HUDEP-2 (cell line): ENCODE results near the gene SHLD2.
"Not testable (repeated sequence)": the region's sequence is repeated elsewhere in the genome, so short reads cannot be mapped to it uniquely, and the experiment has no call there.

ENCODE experiments used
- DNase-seq, 76 experiments: peaks; one replicate each; lab custom pipeline; 2025; ENCODE audit not compliant: unreplicated experiment in 76 of 76; lab: John Stamatoyannopoulos, UW

Gene SHLD2

GRCh38 chr10:87206922-87207321 lies 111.9 kb downstream of the SHLD2 start:
- DNase-seq: not testable (repeated sequence)

- not testable (repeated sequence) for DNase-seq
Measured at GRCh38 chr10:87210309-87210708, 115.3 kb downstream of the SHLD2 start.

DNA sequence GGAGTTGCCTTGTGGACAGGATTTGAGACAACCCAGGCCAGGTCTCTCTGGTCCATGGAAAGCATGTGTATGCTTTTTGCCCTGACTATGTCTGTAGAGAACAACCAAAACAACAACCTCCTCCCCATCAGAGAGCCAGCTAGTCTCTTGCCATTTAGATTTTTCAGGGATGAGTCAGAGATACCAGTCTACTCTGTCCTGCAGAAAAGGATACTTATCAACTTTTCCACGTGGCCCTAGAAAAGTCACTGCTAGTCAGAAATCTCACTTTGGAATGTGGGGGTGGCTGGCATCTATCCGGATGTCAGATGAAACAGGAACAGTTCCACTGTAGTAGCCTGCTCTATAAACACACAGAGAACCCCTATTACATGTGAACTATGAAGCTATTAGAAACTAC lies 116.8 kb downstream of the SHLD2 start:
- peak in 4 of 76 experiments; percentile 9 to 33 (median 20) for DNase-seq

GRCh38 chr10:87213150-87213765 lies 118.3 kb downstream of the SHLD2 start:
- not testable (repeated sequence) for DNase-seq

- DNase-seq: not testable (repeated sequence)
Measured at GRCh38 chr10:87213806-87214205, 118.8 kb downstream of the SHLD2 start.

DNA sequence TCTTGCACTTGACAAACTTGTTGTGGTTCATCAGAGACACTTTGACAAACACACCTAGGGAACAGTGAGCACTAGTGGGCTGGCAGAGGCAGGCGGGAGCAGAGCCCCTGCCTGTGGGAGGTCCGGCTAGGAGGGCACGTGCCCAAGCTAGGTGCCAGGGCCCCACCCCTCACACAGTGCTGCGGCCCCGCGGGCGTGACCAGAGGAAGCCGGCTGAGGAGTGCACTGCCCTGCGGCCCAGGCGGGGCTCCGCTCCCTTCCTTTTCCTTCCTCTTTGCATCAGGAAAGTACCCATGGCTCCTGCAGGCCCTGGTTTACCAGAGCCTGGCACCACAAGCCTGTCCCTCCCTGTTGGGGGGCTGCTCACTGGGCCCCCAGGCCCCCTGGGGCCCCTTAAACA lies 121.1 kb downstream of the SHLD2 start:
- peak in 14 of 76 experiments; percentile 1 to 24 (median 8) for DNase-seq

GRCh38 chr10:87219370-87219769 lies 124.4 kb downstream of the SHLD2 start:
- not testable (repeated sequence) for DNase-seq

GRCh38 chr10:87222789-87223188 lies 127.8 kb downstream of the SHLD2 start:
- not testable (repeated sequence) for DNase-seq

DNA sequence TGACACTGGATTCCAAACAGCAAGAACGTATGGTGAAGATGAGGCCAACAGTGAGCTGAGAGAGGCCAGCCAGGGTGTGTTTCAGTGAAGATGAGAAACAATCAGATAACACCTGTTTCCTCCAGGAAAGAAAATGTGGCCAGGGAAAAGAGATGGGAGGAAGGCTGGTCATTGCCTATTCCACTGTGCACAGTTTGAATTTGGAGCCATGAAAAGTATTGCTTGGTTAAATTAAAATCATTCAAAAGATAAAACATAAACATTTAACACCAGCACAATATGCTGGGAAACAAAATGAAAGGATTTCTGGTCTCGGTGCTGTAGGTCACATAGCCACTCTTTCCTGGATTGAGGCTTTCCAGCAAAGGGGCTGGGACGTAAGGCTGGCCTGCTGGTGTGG lies 130.1 kb downstream of the SHLD2 start, which contains the start of gene NUTM2A:
Gene NUTM2A (plus strand): TSS at position 301 of the 400 bp plus-strand sequence. CDS start 383 bp downstream, outside the sequence.
- not testable (repeated sequence) for DNase-seq

- DNase-seq: not testable (repeated sequence)
Measured at GRCh38 chr10:87228247-87228646, 133.2 kb downstream of the SHLD2 start.

GRCh38 chr10:87229211-87229610 lies 134.2 kb downstream of the SHLD2 start:
- DNase-seq: peak in 1 of 76 experiments; percentile 4

- DNase-seq: not testable (repeated sequence)
Measured at GRCh38 chr10:87234854-87235253, 139.8 kb downstream of the SHLD2 start.

- DNase-seq: not testable (repeated sequence)
Measured at GRCh38 chr10:87237244-87237643, 142.2 kb downstream of the SHLD2 start.

DNA sequence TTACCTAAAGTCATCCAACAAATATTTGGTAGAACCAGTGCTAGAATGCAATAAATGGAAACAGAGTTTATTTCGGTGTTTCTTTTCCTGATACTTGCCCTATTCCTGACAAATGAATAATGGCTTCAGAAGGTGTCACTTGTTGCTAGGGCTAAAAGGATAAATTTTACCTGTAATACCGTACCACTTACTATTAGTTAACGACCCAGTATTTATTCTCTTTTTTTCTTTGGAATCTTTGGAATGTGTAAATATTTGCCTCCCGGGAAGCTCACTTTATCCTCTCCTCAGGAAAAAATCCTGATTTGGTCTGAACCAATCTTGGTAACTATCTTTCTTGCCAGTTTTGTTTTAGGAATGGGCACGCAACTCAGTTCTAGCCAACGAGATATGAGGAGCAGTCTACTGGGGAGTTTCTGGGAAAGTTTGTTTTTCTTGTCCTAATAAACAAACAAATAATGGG lies 144.4 kb downstream of the SHLD2 start:
- DNase-seq: not testable (repeated sequence)
